ENCODE data around the gene CMTM4. TPM values are rescaled to one million over a fixed set of nuclear protein-coding genes. Genes with fewer than 3 reads are reported as not detected.

The CMTM4 gene
- polyA plus RNA-seq, 1 of the 3 experiments (the other 2 are of a cell fraction): 21.7 TPM

GRCh38 chr16:66677179-66677578, 19.4 kb downstream of the CMTM4 start (continued):
- TF ChIP-seq REST (IDR thresholded peaks at IDR 0.05; ENCODE audit: low read depth, low read length) (no peak), RXRA (IDR thresholded peaks at IDR 0.05; ENCODE audit: borderline replicate concordance, low read depth) (no peak), SIN3A (IDR thresholded peaks at IDR 0.05; ENCODE audit: borderline replicate concordance, low read depth, low read length) (no peak), IRF3 (IDR thresholded peaks at IDR 0.05; ENCODE audit: low read depth, low read length) (no peak), ZBTB33 (IDR thresholded peaks at IDR 0.05; ENCODE audit: borderline replicate concordance, low read depth) (no peak), MEF2A (IDR thresholded peaks at IDR 0.05; ENCODE audit: borderline replicate concordance, low read depth) (no peak), RAD21 (IDR thresholded peaks at IDR 0.05; ENCODE audit: low read length) (no peak), USF1 (IDR thresholded peaks at IDR 0.05; ENCODE audit: borderline replicate concordance, low read depth) (no peak)

- ChIA-PET CTCF (interaction anchor here (1.7 to 2.1 kb wide), 3 partner anchors 14 to 196 kb away, joined by 4 to 9 read pairs (median 5); no protein-coding TSS in a partner anchor), POLR2A (no interaction called here)
- no peaks in the 10 kb centered on the region for H4K20me1 ChIP-seq (ENCODE audit: insufficient read depth)
- H3K4me2 ChIP-seq: no peak overlapping the region
- H3K79me2 ChIP-seq (ENCODE audit: insufficient read depth): peaks cover 30% of the 10 kb centered on the region
- H3K4me3 ChIP-seq (ENCODE audit: low read depth in 2 of 2, low read length in 1 of 2): no peak overlapping the region
- no peak overlapping the region for H2AFZ ChIP-seq (ENCODE audit: low read depth)
- H3K27me3 ChIP-seq (ENCODE audit: insufficient read depth): no peaks in the 10 kb centered on the region
- H3K9ac ChIP-seq: no peak overlapping the region
- no peaks in the 10 kb centered on the region for H3K9me3 ChIP-seq
- peaks cover 6% of the 10 kb centered on the region for H3F3A ChIP-seq (replicated peaks; ENCODE audit: insufficient read depth)
- TF ChIP-seq, protein P1, sequence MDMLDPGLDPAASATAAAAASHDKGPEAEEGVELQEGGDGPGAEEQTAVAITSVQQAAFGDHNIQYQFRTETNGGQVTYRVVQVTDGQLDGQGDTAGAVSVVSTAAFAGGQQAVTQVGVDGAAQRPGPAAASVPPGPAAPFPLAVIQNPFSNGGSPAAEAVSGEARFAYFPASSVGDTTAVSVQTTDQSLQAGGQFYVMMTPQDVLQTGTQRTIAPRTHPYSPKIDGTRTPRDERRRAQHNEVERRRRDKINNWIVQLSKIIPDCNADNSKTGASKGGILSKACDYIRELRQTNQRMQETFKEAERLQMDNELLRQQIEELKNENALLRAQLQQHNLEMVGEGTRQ (IDR thresholded peaks at IDR 0.05; ENCODE audit: borderline replicate concordance, low read depth, low read length): no peak
- TF ChIP-seq USF1 (IDR thresholded peaks at IDR 0.05; ENCODE audit: borderline replicate concordance, low read depth) (no peak), MEF2A (IDR thresholded peaks at IDR 0.05; ENCODE audit: borderline replicate concordance, low read depth) (no peak), PBX3 (IDR thresholded peaks at IDR 0.05) (no peak), RFX5 (IDR thresholded peaks at IDR 0.05; ENCODE audit: low read length) (no peak), JUND (IDR thresholded peaks at IDR 0.05) (no peak), MXI1 (IDR thresholded peaks at IDR 0.05; ENCODE audit: low read depth, low read length) (no peak), FOXM1 (IDR thresholded peaks at IDR 0.05; ENCODE audit: low read depth) (no peak), YY1 (IDR thresholded peaks at IDR 0.05; ENCODE audit: low read depth) (no peak), TAF1 (IDR thresholded peaks at IDR 0.05; ENCODE audit: borderline replicate concordance, low read depth, low read length) (no peak), RXRA (IDR thresholded peaks at IDR 0.05; ENCODE audit: borderline replicate concordance, low read depth) (no peak), RAD21 (IDR thresholded peaks at IDR 0.05; ENCODE audit: low read length) (no peak), EP300 (IDR thresholded peaks at IDR 0.05; ENCODE audit: borderline replicate concordance in 1 of 2, low read depth in 1 of 2, low read length in 1 of 2) (no peak), TCF12 (IDR thresholded peaks at IDR 0.05) (no peak), FOSL2 (IDR thresholded peaks at IDR 0.05; ENCODE audit: borderline replicate concordance, low read depth) (no peak)
- DNase-seq: no peak
- H3K9me2 ChIP-seq: no peaks in the 10 kb centered on the region
- WGBS (ENCODE audit: low lambda C conversion rate): 94% methylated on average over 3 of the region's 3 CpGs
- H3K4me1 ChIP-seq (ENCODE audit: control insufficient read depth in 1 of 2, insufficient read depth in 2 of 2, low read depth in 1 of 2, low read length in 1 of 2): no peaks in the 10 kb centered on the region
- H3K27ac ChIP-seq (ENCODE audit: low read depth in 2 of 2, low read length in 1 of 2): no peak overlapping the region
- H3K36me3 ChIP-seq (replicated peaks in 1 of 2; ENCODE audit: control insufficient read depth in 1 of 2, insufficient read depth in 2 of 2, low read length in 1 of 2): no peaks in the 10 kb centered on the region
These were observed 19.9 kb downstream of the CMTM4 start for GRCh38 chr16:66676599-66676998.
